MCF 10A (cell line): Measurements from ENCODE around the gene KIF3C. TPM values are rescaled to one million over a fixed set of nuclear protein-coding genes. Genes with fewer than 3 reads are reported as not detected.

Source experiments
- BruUV-seq: library from RNA; stranded (reverse); fragments of 400-500 nt; replicated peaks from 2 replicates; lab custom pipeline; 2021; lab: Mats Ljungman, UMichigan
- CTCF ChIA-PET: fragments of 300-600 bp; sonication (Branson Sonifier 250); formaldehyde crosslinking; extraction: SDS; loops from one replicate; lab custom pipeline; 2021; ENCODE audit warnings: antibody characterized with exemption, inconsistent platforms; lab: Yijun Ruan, JAX
- POLR2A ChIA-PET: fragments of 300-600, 350-650 bp; sonication (Branson Sonifier 250); formaldehyde crosslinking; extraction: SDS; loops from one replicate; lab custom pipeline; 2020; ENCODE audit warnings: antibody characterized with exemption, inconsistent platforms; lab: Yijun Ruan, JAX
- DNase-seq: peaks from one replicate; pipeline ENCODE4 v3.0.0-alpha.2; 2018; ENCODE audit not compliant: unreplicated experiment
- H3K27ac Mint-ChIP-seq: one replicate; pipeline ENCODE4 v1.8.0; 2022; ENCODE audit warnings: mild to moderate bottlenecking, low read depth, mixed read lengths; ENCODE audit not compliant: unreplicated experiment
- H3K27me3 Mint-ChIP-seq: one replicate; pipeline ENCODE4 v1.8.0; 2022; ENCODE audit warnings: mixed read lengths; ENCODE audit not compliant: insufficient read depth, unreplicated experiment
- H3K36me3 Mint-ChIP-seq: one replicate; pipeline ENCODE4 v1.8.0; 2022; ENCODE audit warnings: mild to moderate bottlenecking, moderate library complexity, mixed read lengths; ENCODE audit not compliant: insufficient read depth, unreplicated experiment
- H3K4me1 Mint-ChIP-seq: one replicate; pipeline ENCODE4 v1.8.0; 2022; ENCODE audit warnings: mixed read lengths; ENCODE audit not compliant: insufficient read depth, unreplicated experiment
- H3K4me3 Mint-ChIP-seq: one replicate; pipeline ENCODE4 v1.8.0; 2022; ENCODE audit warnings: mild to moderate bottlenecking, moderate library complexity, mixed read lengths; ENCODE audit not compliant: unreplicated experiment
- H3K9me3 Mint-ChIP-seq: one replicate; pipeline ENCODE4 v1.8.0; 2022; ENCODE audit warnings: mixed read lengths; ENCODE audit not compliant: unreplicated experiment
- intact Hi-C: fragments of 100-400 bp; cut with micrococcal nuclease; formaldehyde crosslinking; loops from 2 replicates; pipeline ENCODE4 v1.14.1; 2022
- total RNA-seq: library from RNA; stranded (reverse); gene quantifications from 2 replicates; pipeline ENCODE4 v1.2.3, GENCODE V29; 2022
- TF ChIP-seq, protein P1 (sequence below): fragments of 200-600 bp; IDR thresholded peaks from one replicate; pipeline ENCODE4 v1.8.0; 2022; ENCODE audit warnings: antibody characterized with exemption, mild to moderate bottlenecking; ENCODE audit not compliant: unreplicated experiment

The KIF3C gene
- total RNA-seq, 1 experiment from 2014 or later: 2.0 TPM

DNA sequence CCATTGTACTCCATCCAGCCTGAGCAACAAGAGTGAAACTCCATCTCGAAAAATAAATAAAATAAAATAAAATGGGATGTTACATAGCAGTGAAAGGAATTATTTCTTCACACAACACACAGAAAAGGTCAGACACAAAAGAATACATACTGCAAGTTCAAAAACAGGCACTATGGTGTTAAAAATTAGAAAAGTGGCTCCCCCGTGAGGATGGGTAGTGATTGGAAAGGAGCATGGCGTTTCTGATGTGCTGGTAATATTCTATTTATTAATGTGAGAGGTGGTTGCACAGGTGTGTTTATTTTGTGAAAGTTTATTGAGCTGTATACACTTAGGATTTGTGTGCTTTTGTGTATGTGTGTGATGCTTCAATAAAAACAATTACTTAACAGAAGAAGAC lies 28.6 kb upstream of the KIF3C start:
- Mint-ChIP-seq H3K36me3 (no peaks in the 10 kb centered on the region), H3K27ac (peak overlapping the region; percentile 72), H3K9me3 (no peaks in the 10 kb centered on the region), H3K4me3 (no peak overlapping the region), H3K27me3 (no peaks in the 10 kb centered on the region), H3K4me1 (peaks cover 30% of the 10 kb centered on the region)
- intact Hi-C loops: no loop called here
- DNase-seq: no peak
- ChIA-PET POLR2A (interaction anchor here (1.1 to 5.9 kb wide), 5 partner anchors 10 to 236 kb away, joined by 3 to 192 read pairs (median 5); partner anchors contain the start of gene RAB10), CTCF (interaction anchor here (0.6 kb wide), 1 partner anchor 10 kb away, joined by 4 read pairs; no protein-coding TSS in a partner anchor)
- BruUV-seq: no TSS peak
- TF ChIP-seq, protein P1, sequence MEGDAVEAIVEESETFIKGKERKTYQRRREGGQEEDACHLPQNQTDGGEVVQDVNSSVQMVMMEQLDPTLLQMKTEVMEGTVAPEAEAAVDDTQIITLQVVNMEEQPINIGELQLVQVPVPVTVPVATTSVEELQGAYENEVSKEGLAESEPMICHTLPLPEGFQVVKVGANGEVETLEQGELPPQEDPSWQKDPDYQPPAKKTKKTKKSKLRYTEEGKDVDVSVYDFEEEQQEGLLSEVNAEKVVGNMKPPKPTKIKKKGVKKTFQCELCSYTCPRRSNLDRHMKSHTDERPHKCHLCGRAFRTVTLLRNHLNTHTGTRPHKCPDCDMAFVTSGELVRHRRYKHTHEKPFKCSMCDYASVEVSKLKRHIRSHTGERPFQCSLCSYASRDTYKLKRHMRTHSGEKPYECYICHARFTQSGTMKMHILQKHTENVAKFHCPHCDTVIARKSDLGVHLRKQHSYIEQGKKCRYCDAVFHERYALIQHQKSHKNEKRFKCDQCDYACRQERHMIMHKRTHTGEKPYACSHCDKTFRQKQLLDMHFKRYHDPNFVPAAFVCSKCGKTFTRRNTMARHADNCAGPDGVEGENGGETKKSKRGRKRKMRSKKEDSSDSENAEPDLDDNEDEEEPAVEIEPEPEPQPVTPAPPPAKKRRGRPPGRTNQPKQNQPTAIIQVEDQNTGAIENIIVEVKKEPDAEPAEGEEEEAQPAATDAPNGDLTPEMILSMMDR: no peak

DNA sequence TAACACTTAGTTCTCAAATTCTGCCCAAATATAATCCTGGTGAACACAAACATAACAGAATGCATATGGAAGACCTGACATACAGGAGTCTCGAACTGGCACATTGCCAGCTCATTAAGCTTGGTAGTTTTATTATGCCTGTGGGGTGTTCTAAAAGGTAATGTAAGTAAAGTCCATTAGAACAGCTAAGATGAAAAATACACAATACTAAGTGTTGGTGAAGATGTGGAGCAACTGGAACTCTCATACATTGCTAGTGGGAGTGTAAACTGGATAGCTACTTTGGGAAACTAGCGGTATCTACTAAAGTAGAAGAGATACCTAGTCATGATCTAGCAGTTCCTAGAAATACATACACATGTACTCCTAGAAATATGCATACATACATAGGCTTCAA lies 27.3 kb upstream of the KIF3C start:
- CTCF ChIA-PET: interaction anchor here (1.1 to 1.8 kb wide), 3 partner anchors 10 to 26 kb away, joined by 4 to 6 read pairs (median 5); no protein-coding TSS in a partner anchor
- POLR2A ChIA-PET: interaction anchor here (0.5 to 5.9 kb wide), 10 partner anchors 8 to 336 kb away, joined by 3 to 192 read pairs (median 8); partner anchors contain the start of genes RAB10 and SELENOI
- intact Hi-C loops: loop anchor here (1.0 kb wide), 2 partner anchors 9 to 24 kb away; no protein-coding TSS in a partner anchor
- Mint-ChIP-seq H3K27ac (peak overlapping the region; percentile 91), H3K9me3 (no peaks in the 10 kb centered on the region), H3K27me3 (no peaks in the 10 kb centered on the region), H3K36me3 (no peaks in the 10 kb centered on the region), H3K4me1 (peaks cover 35% of the 10 kb centered on the region), H3K4me3 (peak overlapping the region; percentile 29)
- TF ChIP-seq, protein P1: no peak
- no TSS peak for BruUV-seq
- no peak for DNase-seq

- no peaks in the 10 kb centered on the region for H3K36me3 Mint-ChIP-seq
- TF ChIP-seq, protein P1: no peak
- CTCF ChIA-PET: interaction anchor here (0.6 to 1.8 kb wide), 4 partner anchors 9 to 157 kb away, joined by 3 to 6 read pairs (median 4); no protein-coding TSS in a partner anchor
- peaks cover 35% of the 10 kb centered on the region for H3K4me1 Mint-ChIP-seq
- POLR2A ChIA-PET: interaction anchor here (0.6 to 5.9 kb wide), 15 partner anchors 9 to 237 kb away, joined by 3 to 192 read pairs (median 5); partner anchors contain the start of gene RAB10
- H3K27ac Mint-ChIP-seq: peak overlapping the region; percentile 91
- peak overlapping the region; percentile 29 for H3K4me3 Mint-ChIP-seq
- H3K27me3 Mint-ChIP-seq: no peaks in the 10 kb centered on the region
- peak; percentile 99 for DNase-seq
- BruUV-seq: no TSS peak
- intact Hi-C loops: loop anchor here (1.0 kb wide), 2 partner anchors 9 to 24 kb away; no protein-coding TSS in a partner anchor
- H3K9me3 Mint-ChIP-seq: no peaks in the 10 kb centered on the region
Measured at GRCh38 chr2:26008851-26009566, 26.7 kb upstream of the KIF3C start.

DNA sequence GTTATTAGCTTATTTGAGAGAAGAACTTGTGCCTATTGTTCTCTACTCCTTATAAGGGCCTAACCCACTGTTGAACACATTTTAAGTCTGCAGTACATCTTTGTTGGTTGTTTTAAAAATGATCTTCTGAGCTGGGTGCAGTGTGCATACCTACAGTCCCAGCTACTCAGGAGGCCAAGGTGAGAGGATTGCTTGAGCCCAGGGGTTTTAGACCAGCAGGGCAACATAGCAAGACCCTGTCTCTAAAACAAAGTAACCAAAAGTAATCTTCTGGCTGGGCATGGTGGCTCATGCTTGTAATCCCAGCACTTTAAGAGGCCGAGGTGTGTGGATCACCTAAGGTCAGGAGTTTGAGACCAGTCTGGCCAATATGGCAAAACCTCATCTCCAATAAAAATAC lies 25.8 kb upstream of the KIF3C start:
- CTCF ChIA-PET: interaction anchor here (0.8 to 1.8 kb wide), 3 partner anchors 9 to 15 kb away, joined by 3 to 6 read pairs (median 5); no protein-coding TSS in a partner anchor

More for the DNA sequence above, 25.8 kb upstream of the KIF3C start:
- Mint-ChIP-seq H3K4me3 (no peak overlapping the region), H3K27me3 (no peaks in the 10 kb centered on the region), H3K27ac (peak overlapping the region; percentile 91), H3K9me3 (no peaks in the 10 kb centered on the region), H3K4me1 (peaks cover 35% of the 10 kb centered on the region), H3K36me3 (no peaks in the 10 kb centered on the region)
- POLR2A ChIA-PET: interaction anchor here (0.7 to 5.9 kb wide), 11 partner anchors 9 to 628 kb away, joined by 3 to 192 read pairs (median 7); partner anchors contain the start of gene RAB10
- DNase-seq: no peak
- intact Hi-C loops: no loop called here
- TF ChIP-seq, protein P1: no peak
- BruUV-seq: no TSS peak
